HG02852 (cell line): ENCODE results near the gene MACROD2.
"Not testable (repeated sequence)": the region's sequence is repeated elsewhere in the genome, so short reads cannot be mapped to it uniquely, and the experiment has no call there.

Experiments
- ATAC-seq: cut with Tn5 transposase; IDR thresholded peaks from one replicate; pipeline ENCODE4 v1.9.1; 2021; ENCODE audit warnings: mild to moderate bottlenecking, moderate library complexity; ENCODE audit not compliant: unreplicated experiment

The MACROD2 gene

DNA sequence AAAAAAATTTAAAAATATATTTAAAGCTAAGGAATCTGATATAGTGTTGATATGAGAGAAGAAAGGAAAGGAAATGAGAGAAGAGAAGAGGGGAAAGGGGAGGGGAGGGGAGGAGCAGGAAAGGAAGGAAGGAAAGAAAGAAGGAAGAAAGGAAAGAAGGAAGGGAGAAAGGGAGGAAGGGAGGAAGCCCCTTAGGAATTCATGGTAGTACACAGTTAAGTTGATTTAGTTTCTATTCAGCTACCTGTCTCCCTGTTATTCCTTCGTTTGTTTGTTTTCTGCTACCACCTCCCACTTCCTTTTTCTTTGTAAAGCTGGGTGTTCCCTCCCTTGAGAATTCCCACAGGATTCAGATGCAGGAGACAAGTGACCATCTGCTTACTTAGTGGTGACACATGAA, 1367.5 kb downstream of the MACROD2 start:
- ATAC-seq, result no peak

- no peak for ATAC-seq
Observed at GRCh38 chr20:15364781-15365180, 1369.5 kb downstream of the MACROD2 start.

DNA sequence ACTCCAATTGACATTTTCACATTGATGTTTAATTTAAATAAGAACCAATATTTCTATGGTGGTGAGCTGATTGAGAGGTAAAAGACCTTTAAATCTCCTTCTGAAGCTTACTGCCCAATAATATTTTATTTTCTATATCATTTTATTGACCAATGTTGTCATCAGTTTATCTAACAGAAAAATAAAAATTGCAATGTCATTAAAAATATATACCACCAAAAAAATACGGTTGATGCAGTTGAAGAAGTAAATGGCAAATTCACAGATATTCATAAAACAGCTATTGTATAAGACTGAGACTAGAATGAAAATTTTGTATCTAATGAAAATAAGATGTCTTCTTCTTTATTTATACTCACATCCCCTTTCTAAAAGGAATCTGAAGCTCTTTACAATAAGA, 1375.1 kb downstream of the MACROD2 start:
- no peak for ATAC-seq

GRCh38 chr20:15374682-15375081, 1379.4 kb downstream of the MACROD2 start:
- ATAC-seq, result no peak

DNA sequence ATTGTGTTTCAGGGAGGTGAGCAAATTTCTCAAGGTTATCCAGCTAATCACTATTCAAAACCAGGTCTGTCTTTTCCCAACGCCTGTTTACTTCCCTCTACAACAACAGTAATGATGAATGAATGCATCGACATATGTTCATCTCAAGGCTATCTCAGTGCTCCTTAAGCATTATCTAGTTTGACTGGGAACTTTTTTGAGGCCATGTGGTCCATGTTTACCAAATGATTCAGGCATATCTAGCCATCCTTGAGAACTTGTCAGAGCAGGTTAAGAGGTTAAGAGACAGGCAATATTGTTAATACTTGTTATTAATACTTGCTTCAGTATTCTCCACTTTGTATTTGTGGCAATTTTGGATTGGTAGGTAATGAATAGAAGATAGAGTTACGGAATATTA, 1380.5 kb downstream of the MACROD2 start:
- ATAC-seq, result no peak

GRCh38 chr20:15377603-15378002, 1382.3 kb downstream of the MACROD2 start:
- ATAC-seq, result not testable (repeated sequence)

DNA sequence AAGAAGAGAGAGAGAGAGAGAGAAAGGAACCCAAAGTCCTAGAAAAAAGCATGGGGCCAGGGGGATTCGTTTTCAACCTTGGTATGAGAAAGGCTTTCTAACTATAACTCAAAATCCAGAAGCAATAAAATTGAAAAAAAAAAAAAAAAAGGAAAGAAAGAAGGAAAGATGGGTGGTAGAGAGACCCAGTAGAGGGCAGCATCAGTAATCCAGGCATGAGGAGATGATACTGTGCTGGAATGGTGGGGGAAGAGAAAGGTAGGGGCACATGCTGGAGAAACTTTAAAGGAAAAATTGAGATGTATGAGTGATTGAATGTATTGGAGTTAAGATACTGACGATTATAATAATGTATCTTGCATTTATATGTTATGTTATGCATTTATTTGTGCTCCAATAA, 1382.8 kb downstream of the MACROD2 start:
- no peak for ATAC-seq

GRCh38 chr20:15379681-15380296, 1384.5 kb downstream of the MACROD2 start:
- ATAC-seq, result no peak

GRCh38 chr20:15380770-15381169, 1385.5 kb downstream of the MACROD2 start:
- peak; percentile 84 for ATAC-seq

- no peak for ATAC-seq
Observed at GRCh38 chr20:15387228-15387627, 1391.9 kb downstream of the MACROD2 start.

DNA sequence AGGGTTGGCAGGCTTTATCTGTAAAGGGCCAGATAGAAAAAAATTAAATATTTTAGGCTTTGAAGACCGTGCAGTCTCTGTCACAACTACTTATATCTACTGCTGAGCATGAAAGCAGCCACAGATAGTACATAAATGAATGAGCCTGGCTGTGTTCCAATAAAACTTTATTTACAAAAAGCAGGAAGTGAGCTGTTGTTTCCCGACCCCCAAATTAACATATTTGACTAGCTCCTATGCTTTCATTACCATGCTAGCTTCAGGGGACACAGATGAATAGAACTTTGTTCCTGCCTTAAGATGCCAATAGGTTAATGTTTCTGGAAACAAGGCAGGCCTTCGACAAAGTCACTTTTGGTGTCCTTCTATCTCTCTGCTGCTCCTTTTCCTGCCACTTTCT, 1400.1 kb downstream of the MACROD2 start:
- no peak for ATAC-seq

- no peak for ATAC-seq
Observed at GRCh38 chr20:15396026-15396425, 1400.7 kb downstream of the MACROD2 start.

DNA sequence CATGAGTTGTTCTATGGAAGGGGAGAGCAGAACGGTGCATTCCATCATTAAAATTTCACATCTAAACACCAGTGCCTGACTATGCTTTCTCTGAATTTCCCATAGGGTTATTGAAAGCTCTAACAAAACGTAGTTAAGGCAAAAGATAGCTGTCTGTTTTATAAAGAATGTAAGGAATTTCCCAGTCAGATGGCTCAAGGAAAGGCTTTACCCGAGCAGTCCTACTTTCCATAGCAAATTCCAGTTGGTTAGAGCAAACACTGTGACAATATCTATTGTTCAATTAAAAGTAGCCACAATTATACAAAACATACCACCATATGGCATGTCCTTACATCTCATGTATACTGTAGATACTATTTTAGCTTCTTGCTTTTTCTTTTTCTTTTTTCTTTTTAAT, 1401.6 kb downstream of the MACROD2 start:
- no peak for ATAC-seq

GRCh38 chr20:15399781-15400180, 1404.5 kb downstream of the MACROD2 start:
- no peak for ATAC-seq

DNA sequence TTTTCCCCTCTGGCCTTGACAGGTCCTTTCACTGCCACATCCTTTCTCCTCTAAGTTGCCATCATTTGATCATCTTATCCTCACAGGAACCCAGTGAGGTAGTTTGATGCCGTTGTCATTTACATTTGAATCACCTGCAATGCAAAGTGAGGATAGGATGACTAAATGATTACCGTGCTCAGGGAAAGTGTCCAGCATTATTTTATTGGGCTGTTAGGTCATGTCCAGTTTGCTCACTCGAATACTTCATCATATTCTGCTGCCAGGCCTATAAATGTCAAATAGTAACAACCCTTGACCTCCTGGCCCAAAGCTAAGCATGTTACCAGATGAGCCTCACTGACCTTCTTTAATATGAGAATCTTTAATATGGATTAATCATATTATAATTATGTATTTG, 1410.8 kb downstream of the MACROD2 start:
- no peak for ATAC-seq

DNA sequence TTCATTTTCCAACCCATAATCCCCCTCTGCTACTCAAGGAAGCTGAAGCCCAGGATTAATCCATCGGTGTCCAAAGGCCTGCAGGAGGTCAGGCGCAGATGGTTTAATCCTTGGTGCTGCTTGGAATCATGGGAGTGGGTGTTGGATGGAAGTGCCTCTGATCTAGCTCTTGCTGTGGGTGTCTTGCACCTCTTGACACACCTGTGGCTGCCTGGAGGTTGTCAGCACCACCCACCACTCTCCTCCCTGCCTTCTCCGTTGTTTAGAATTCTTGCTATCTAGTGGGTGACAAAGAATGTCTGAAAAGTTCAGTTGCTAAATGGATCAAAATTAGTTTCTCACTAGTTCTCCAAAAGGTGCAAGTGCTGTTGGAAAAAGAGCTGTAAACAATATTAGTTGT, 1416.5 kb downstream of the MACROD2 start:
- ATAC-seq, result no peak

- ATAC-seq, result no peak
Observed at GRCh38 chr20:15415908-15416307, 1420.6 kb downstream of the MACROD2 start.

DNA sequence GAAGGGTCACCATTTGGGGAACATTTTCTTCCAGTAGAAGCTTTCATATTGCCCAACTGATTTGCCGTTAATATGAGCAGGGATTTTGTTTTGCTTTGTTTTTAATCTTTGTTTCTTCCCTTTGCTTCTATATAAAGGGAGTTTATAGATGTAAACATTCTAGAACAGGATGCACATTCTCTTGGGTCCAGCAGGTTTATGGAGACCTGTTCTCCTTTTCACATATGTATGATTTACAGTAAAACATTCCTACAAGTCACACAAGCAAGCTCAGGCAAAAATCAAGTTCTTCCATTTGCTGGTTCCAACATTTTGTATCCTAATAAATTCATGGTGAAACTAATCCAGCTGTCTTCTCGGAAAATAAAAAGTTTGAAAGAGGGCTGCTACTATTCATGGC, 1424.5 kb downstream of the MACROD2 start:
- no peak for ATAC-seq

GRCh38 chr20:15422966-15423365, 1427.7 kb downstream of the MACROD2 start:
- no peak for ATAC-seq

GRCh38 chr20:15439551-15439950, 1444.2 kb downstream of the MACROD2 start:
- no peak for ATAC-seq

DNA sequence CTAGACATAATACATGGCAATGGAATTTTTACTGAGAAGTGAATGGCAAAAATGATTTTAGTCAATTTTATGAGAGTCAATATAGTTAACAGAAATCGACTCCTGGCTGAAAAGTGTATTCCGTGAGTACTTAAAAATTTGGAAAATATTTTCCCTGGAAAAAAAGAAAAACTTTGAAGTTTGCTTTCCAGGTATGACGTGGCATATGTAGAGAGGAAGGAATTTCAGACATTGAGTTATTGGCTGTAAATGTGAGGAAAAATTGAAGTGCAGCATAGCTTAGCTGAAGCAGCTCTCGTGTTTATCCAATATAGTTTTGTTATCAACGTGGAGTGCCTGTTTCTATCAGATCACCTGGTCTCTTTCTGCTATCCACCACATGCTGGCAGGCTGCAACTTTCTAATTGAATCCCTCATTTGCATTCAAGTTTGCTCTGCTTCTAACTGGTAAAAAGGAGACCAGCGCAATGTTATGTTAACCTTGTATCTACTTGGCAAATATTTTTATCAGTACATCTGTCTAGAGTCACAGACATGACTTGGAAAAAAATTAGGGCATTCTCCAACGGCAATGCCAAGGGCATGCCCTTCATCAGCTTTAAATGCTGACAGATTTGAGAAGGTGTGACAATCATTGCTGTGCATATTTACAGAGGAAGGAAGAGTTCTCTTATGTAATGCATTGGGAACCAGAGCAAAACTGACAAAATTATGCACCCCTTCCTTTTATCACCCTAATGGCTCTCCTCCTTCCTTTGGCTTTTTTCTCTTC, 1444.9 kb downstream of the MACROD2 start:
- peak; percentile 68 for ATAC-seq

DNA sequence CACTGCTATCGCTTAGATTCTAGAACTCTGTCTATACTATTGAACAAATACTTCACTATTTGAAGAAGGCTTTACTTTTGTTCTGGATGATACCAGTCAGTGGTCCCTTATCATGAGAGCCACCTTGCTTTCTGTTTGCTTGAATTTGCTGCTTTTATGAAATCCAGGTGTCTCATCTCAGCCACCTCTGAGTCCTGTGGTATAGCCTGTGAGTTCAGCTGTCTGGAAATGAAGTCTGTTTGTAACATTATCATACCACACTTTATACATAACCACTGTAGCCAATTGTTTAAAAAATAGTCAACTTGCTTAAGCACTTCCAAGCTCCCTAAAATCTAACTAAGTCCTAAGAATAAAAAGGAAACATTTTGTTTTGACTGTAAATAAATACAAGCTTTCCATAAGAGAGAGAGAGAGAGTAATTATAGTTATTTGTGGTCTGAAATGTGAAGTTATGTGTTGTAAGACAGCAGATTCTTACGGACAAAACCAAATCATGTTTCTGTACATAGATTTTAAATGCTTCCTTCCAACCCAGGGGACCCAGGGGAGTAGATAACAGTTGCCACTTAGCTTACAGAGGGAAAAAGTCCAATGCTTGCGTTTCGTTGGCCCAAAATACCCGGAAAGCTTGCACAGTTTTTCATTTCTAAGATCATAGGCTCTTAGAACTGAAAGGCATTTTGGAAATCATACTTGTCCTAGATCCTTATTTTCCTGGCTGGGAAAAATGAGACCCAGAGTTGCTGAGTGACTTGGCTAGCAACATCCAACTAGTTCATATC, 1449.9 kb downstream of the MACROD2 start:
- no peak for ATAC-seq
